ENCODE results near the gene LRRC61. TPM values are rescaled to one million over a fixed set of nuclear protein-coding genes. Genes with fewer than 3 reads are reported as not detected.
"Not testable (repeated sequence)": the region's sequence is repeated elsewhere in the genome, so short reads cannot be mapped to it uniquely, and the experiment has no call there.

The LRRC61 gene
- total RNA-seq = 4.4 TPM
- long read RNA-seq, transcript LRRC61-202 (3 exons, 1,877 nt) = major isoform, 5 of 10 reads
- long read RNA-seq, partial matches to known transcripts = 2 of 10 reads
- long read RNA-seq, other reads (novel, unspliced or antisense) = 2 of 10 reads

GRCh38 chr7:150322833-150323681, at the start of gene LRRC61, which contains the start of gene ACTR3C:
LRRC61 (plus strand) TSS chr7:150323355; CDS start chr7:150336862, 13,507 bp downstream.
ACTR3C (minus strand) TSS chr7:150323545; CDS start chr7:150295296, 28,249 bp downstream.
- DNase-seq (ENCODE audit: low spot score) = peak; percentile 80
- intact Hi-C loops (cut with DNase I) = no loop called here

- intact Hi-C loops (cut with DNase I); DNase-seq (ENCODE audit: low spot score): not testable (repeated sequence)
Measured at GRCh38 chr7:150276132-150276695, 46.9 kb upstream of the LRRC61 start.

GRCh38 chr7:150278383-150278782, 44.8 kb upstream of the LRRC61 start:
- intact Hi-C loops (cut with DNase I) = not testable (repeated sequence)

GRCh38 chr7:150281681-150282403, 41.3 kb upstream of the LRRC61 start:
- DNase-seq (ENCODE audit: low spot score); intact Hi-C loops (cut with DNase I): not testable (repeated sequence)

More at GRCh38 chr7:150278383-150278782, 44.8 kb upstream of the LRRC61 start:
- DNase-seq (ENCODE audit: low spot score) = not testable (repeated sequence)

- DNase-seq (ENCODE audit: low spot score); intact Hi-C loops (cut with DNase I): not testable (repeated sequence)
Measured at GRCh38 chr7:150283111-150283510, 40.0 kb upstream of the LRRC61 start.

- intact Hi-C loops (cut with DNase I); DNase-seq (ENCODE audit: low spot score): not testable (repeated sequence)
Measured at GRCh38 chr7:150283608-150284007, 39.5 kb upstream of the LRRC61 start.

- not testable (repeated sequence) for DNase-seq (ENCODE audit: low spot score)
- intact Hi-C loops (cut with DNase I) = loop anchor here (5.0 kb wide), 1 partner anchor 136 kb away; no protein-coding TSS in a partner anchor
Measured at GRCh38 chr7:150285849-150286754, 37.1 kb upstream of the LRRC61 start.

- not testable (repeated sequence) for DNase-seq (ENCODE audit: low spot score)
- intact Hi-C loops (cut with DNase I) = loop anchor here (5.0 kb wide), 1 partner anchor 134 kb away; no protein-coding TSS in a partner anchor
Measured at GRCh38 chr7:150287815-150288214, 35.3 kb upstream of the LRRC61 start.

- DNase-seq (ENCODE audit: low spot score) = not testable (repeated sequence)
- intact Hi-C loops (cut with DNase I) = loop anchor here (5.0 kb wide), 1 partner anchor 133 kb away; no protein-coding TSS in a partner anchor
Measured at GRCh38 chr7:150288816-150289215, 34.3 kb upstream of the LRRC61 start.

- intact Hi-C loops (cut with DNase I); DNase-seq (ENCODE audit: low spot score): not testable (repeated sequence)
Measured at GRCh38 chr7:150290317-150290716, 32.8 kb upstream of the LRRC61 start.

GRCh38 chr7:150295027-150295426, 28.1 kb upstream of the LRRC61 start:
- intact Hi-C loops (cut with DNase I); DNase-seq (ENCODE audit: low spot score): not testable (repeated sequence)

- intact Hi-C loops (cut with DNase I); DNase-seq (ENCODE audit: low spot score): not testable (repeated sequence)
Measured at GRCh38 chr7:150295614-150296013, 27.5 kb upstream of the LRRC61 start.

GRCh38 chr7:150296802-150297201, 26.4 kb upstream of the LRRC61 start:
- DNase-seq (ENCODE audit: low spot score); intact Hi-C loops (cut with DNase I): not testable (repeated sequence)

GRCh38 chr7:150297978-150298377, 25.2 kb upstream of the LRRC61 start:
- intact Hi-C loops (cut with DNase I) = not testable (repeated sequence)

GRCh38 chr7:150302908-150303310, 20.2 kb upstream of the LRRC61 start:
- intact Hi-C loops (cut with DNase I); DNase-seq (ENCODE audit: low spot score): not testable (repeated sequence)

More at GRCh38 chr7:150297978-150298377, 25.2 kb upstream of the LRRC61 start:
- DNase-seq (ENCODE audit: low spot score) = not testable (repeated sequence)

- intact Hi-C loops (cut with DNase I); DNase-seq (ENCODE audit: low spot score): not testable (repeated sequence)
Measured at GRCh38 chr7:150304499-150305258, 18.5 kb upstream of the LRRC61 start.

- DNase-seq (ENCODE audit: low spot score); intact Hi-C loops (cut with DNase I): not testable (repeated sequence)
Measured at GRCh38 chr7:150305259-150305902, 17.8 kb upstream of the LRRC61 start.

All from cardiac septum (tissue), 1 donor.